SK-N-SH (cell line): ENCODE measurements around the gene PIEZO2. TPM values are rescaled to one million over a fixed set of nuclear protein-coding genes. Genes with fewer than 3 reads are reported as not detected.

Experiments used
- CTCF ChIA-PET: fragments of 300-600, 350-600 bp; formaldehyde crosslinking; extraction: SDS; loops from one replicate; lab custom pipeline; 2021; lab: Yijun Ruan, JAX
- POLR2A ChIA-PET: fragments of 350-600 bp; sonication (Branson Sonifier 250); formaldehyde crosslinking; extraction: SDS; loops from one replicate; lab custom pipeline; 2020; ENCODE audit warnings: antibody characterized with exemption, inconsistent platforms; lab: Yijun Ruan, JAX
- DNase-seq: peaks from one replicate; pipeline ENCODE4 v3.0.0; 2012
- H2AFZ ChIP-seq: fragments of 200-600 bp; sonication (generic); 2 replicates; pipeline ENCODE4 v1.8.1; 2016; ENCODE audit warnings: antibody characterized with exemption, mild to moderate bottlenecking, low read depth
- H3F3A ChIP-seq: fragments of 200-600 bp; sonication (generic); replicated peaks from 2 replicates; pipeline ENCODE3; 2016; ENCODE audit warnings: antibody characterized with exemption, mild to moderate bottlenecking; ENCODE audit not compliant: insufficient read depth
- H3K27ac ChIP-seq, 2 experiments: fragments of 200-500 bp in 1 of 2; fragments of 200-600 bp in 1 of 2; sonication (Bioruptor generic) in 1 of 2; sonication (generic), shearing (Covaris generic) in 1 of 2; 2 replicates each; pipeline versions ENCODE4 v1.5.1 to v1.6.1; 2014 to 2016; ENCODE audit warnings: low read depth in 2 of 2, inconsistent platforms in 1 of 2, low read length in 1 of 2, mild to moderate bottlenecking in 1 of 2, mixed read lengths in 1 of 2
- H3K27me3 ChIP-seq: fragments of 200-600 bp; sonication (generic), shearing (Covaris generic); 2 replicates; pipeline ENCODE4 v1.6.1; 2016; ENCODE audit warnings: mixed run types; ENCODE audit not compliant: insufficient read depth
- H3K36me3 ChIP-seq, 2 experiments: fragments of 200-500 bp in 1 of 2; fragments of 200-600 bp in 1 of 2; sonication (Bioruptor generic) in 1 of 2; sonication (generic) in 1 of 2; replicated peaks in 1 of 2; 2 replicates each; pipeline versions ENCODE3 to v1.5.1; 2014 to 2016; ENCODE audit warnings: low read length in 1 of 2, mild to moderate bottlenecking in 1 of 2; ENCODE audit not compliant: insufficient read depth in 2 of 2, control insufficient read depth in 1 of 2
- H3K4me1 ChIP-seq, 2 experiments: fragments of 200-500 bp in 1 of 2; fragments of 200-600 bp in 1 of 2; sonication (Bioruptor generic) in 1 of 2; sonication (generic), shearing (Covaris generic) in 1 of 2; 2 replicates each; pipeline versions ENCODE4 v1.5.1 to v1.6.1; 2014 to 2016; ENCODE audit warnings: low read depth in 1 of 2, low read length in 1 of 2, mixed run types in 1 of 2; ENCODE audit not compliant: insufficient read depth in 2 of 2, control insufficient read depth in 1 of 2
- H3K4me2 ChIP-seq: fragments of 200-600 bp; sonication (generic), shearing (Covaris generic); 2 replicates; pipeline ENCODE4 v1.6.1; 2017; ENCODE audit warnings: mixed run types
- H3K4me3 ChIP-seq, 2 experiments: fragments of 200-500 bp in 1 of 2; fragments of 200-600 bp in 1 of 2; sonication (Bioruptor generic) in 1 of 2; sonication (generic), shearing (Covaris generic) in 1 of 2; 2 replicates each; pipeline versions ENCODE4 v1.5.1 to v1.8.1; 2014 to 2016; ENCODE audit warnings: low read depth in 2 of 2, inconsistent platforms in 1 of 2, low read length in 1 of 2, mild to moderate bottlenecking in 1 of 2, mixed read lengths in 1 of 2, moderate library complexity in 1 of 2
- H3K79me2 ChIP-seq: fragments of 200-600 bp; sonication (generic); 2 replicates; pipeline ENCODE4 v1.8.1; 2017; ENCODE audit warnings: mild to moderate bottlenecking; ENCODE audit not compliant: insufficient read depth
- H3K9ac ChIP-seq: fragments of 200-600 bp; sonication (generic); 2 replicates; pipeline ENCODE4 v1.6.1; 2017; ENCODE audit warnings: mixed run types
- H3K9me2 ChIP-seq: fragments of 200-600 bp; sonication (generic); 2 replicates; pipeline ENCODE4 v1.6.1; 2017; ENCODE audit warnings: mixed run types
- H3K9me3 ChIP-seq: fragments of 200-600 bp; sonication (generic); 2 replicates; pipeline ENCODE4 v1.6.1; 2017; ENCODE audit warnings: mixed run types, mild to moderate bottlenecking, moderate library complexity
- H4K20me1 ChIP-seq: fragments of 200-600 bp; sonication (generic); 2 replicates; pipeline ENCODE4 v1.6.1; 2017; ENCODE audit warnings: mild to moderate bottlenecking, mixed run types; ENCODE audit not compliant: insufficient read depth
- CHD2 ChIP-seq: fragments of 150-350 bp; IDR thresholded peaks from 2 replicates; pipeline ENCODE4 v1.6.1; 2018; ENCODE audit warnings: low read length; ENCODE audit not compliant: partially characterized antibody
- EP300 ChIP-seq, 2 experiments: IDR thresholded peaks; 2 replicates each; pipeline versions ENCODE4 v1.4.0 to v1.6.1; 2012; ENCODE audit warnings: borderline replicate concordance in 1 of 2, low read depth in 1 of 2, low read length in 1 of 2
- EZH2phosphoT487 ChIP-seq: fragments of 200-600 bp; sonication (generic); IDR thresholded peaks from 2 replicates; pipeline ENCODE4 v1.6.1; 2017; ENCODE audit warnings: low read depth, mixed run types, mild to moderate bottlenecking, antibody characterized with exemption, moderate library complexity, borderline replicate concordance
- FOXM1 ChIP-seq: IDR thresholded peaks from 2 replicates; pipeline ENCODE4 v1.4.0; 2012; ENCODE audit warnings: low read depth, mild to moderate bottlenecking
- GABPA ChIP-seq: IDR thresholded peaks from 2 replicates; pipeline ENCODE4 v1.4.0; 2012; ENCODE audit warnings: low read depth, mild to moderate bottlenecking
- GATA2 ChIP-seq: sonication (generic); formaldehyde crosslinking; IDR thresholded peaks from 2 replicates; pipeline ENCODE4 v1.5.0; 2020; ENCODE audit warnings: mild to moderate bottlenecking, missing genetic modification reagents
- JUND ChIP-seq: IDR thresholded peaks from 2 replicates; pipeline ENCODE4 v1.4.0; 2012
- MEF2A ChIP-seq: IDR thresholded peaks from 2 replicates; pipeline ENCODE4 v1.4.0; 2012; ENCODE audit warnings: low read depth, borderline replicate concordance
- MXI1 ChIP-seq: IDR thresholded peaks from 2 replicates; pipeline ENCODE4 v1.6.1; 2012; ENCODE audit warnings: mild to moderate bottlenecking, low read depth, low read length, improper control_type of control experiment
- NFIC ChIP-seq: IDR thresholded peaks from 2 replicates; pipeline ENCODE4 v1.4.0; 2012; ENCODE audit warnings: borderline replicate concordance
- NRF1 ChIP-seq: IDR thresholded peaks from 2 replicates; pipeline ENCODE4 v1.6.1; 2012; ENCODE audit warnings: low read depth, mild to moderate bottlenecking, low read length
- PBX3 ChIP-seq: IDR thresholded peaks from 2 replicates; pipeline ENCODE4; 2012
- POLR2AphosphoS5 ChIP-seq: IDR thresholded peaks from 2 replicates; pipeline ENCODE4 v1.6.1; 2012; ENCODE audit warnings: low read depth, low read length
- RAD21 ChIP-seq: IDR thresholded peaks from 2 replicates; pipeline ENCODE4 v1.6.1; 2012; ENCODE audit warnings: mild to moderate bottlenecking, low read length
- RCOR1 ChIP-seq: fragments of 150-350 bp; IDR thresholded peaks from 2 replicates; pipeline ENCODE4 v1.6.1; 2017; ENCODE audit warnings: antibody characterized with exemption, low read length
- RFX5 ChIP-seq: IDR thresholded peaks from 2 replicates; pipeline ENCODE4 v1.6.1; 2012; ENCODE audit warnings: mild to moderate bottlenecking, improper control_type of control experiment, low read length
- TAF1 ChIP-seq: IDR thresholded peaks from 2 replicates; pipeline ENCODE4 v1.6.1; 2012; ENCODE audit warnings: low read depth, mild to moderate bottlenecking, low read length, moderate library complexity, borderline replicate concordance
- YY1 ChIP-seq: IDR thresholded peaks from 2 replicates; pipeline ENCODE4 v1.4.0; 2012; ENCODE audit warnings: low read depth, mild to moderate bottlenecking
- WGBS: methylation state at CpG from one replicate; pipeline ENCODE4 v1.1.6; 2017; ENCODE audit warnings: low lambda C conversion rate; 5-methylcytosine and 5-hydroxymethylcytosine counted together
- polyA plus RNA-seq, 3 experiments: library from polyadenylated mRNA; depleted of rRNA; stranded (reverse); fragments of >200 nt; gene quantifications; 2 replicates each; pipeline ENCODE4 v1.2.3, GENCODE V29; 2012
- TF ChIP-seq, protein P1 (sequence below): IDR thresholded peaks from 2 replicates; pipeline ENCODE4 v1.4.0; 2012; ENCODE audit warnings: low read depth, borderline replicate concordance
- TF ChIP-seq, protein P2 (sequence below): IDR thresholded peaks from 2 replicates; pipeline ENCODE4 v1.6.1; 2012; ENCODE audit warnings: mild to moderate bottlenecking, low read depth, low read length, moderate library complexity
- TF ChIP-seq, protein P3 (sequence below): fragments of 150-350 bp; IDR thresholded peaks from 2 replicates; pipeline ENCODE4 v1.6.1; 2016; ENCODE audit warnings: mild to moderate bottlenecking, low read depth, low read length

PIEZO2 gene
- polyA plus RNA-seq, 1 of the 3 experiments (the other 2 are of a cell fraction), result not detected

DNA sequence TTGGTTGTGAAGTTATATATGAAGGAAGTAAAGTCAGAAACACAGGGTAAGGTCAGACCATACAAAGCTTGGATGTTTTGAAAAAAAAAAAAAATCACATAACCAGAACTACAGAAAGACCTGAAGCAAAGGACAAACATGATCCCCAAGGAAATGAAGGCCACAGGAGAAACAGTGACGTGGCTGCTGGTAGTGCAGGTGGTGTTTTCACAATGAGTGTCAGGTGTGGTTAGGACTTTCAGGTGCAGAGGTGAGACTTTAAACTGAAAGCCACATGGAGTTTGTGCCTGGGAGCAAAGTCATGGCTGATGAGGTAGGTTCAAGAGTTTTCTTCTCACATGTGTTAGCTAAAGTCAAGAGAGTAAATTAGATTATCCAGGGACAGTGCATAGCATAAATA is 270.7 kb downstream of the PIEZO2 start:
- no peak overlapping the region for H3K9ac ChIP-seq
- POLR2A ChIA-PET, result no interaction called here
- no peaks in the 10 kb centered on the region for H4K20me1 ChIP-seq
- no peaks in the 10 kb centered on the region; the same call in 1 of the 2 replicates for H3K27me3 ChIP-seq
- no peak for TF ChIP-seq YY1
- TF ChIP-seq TAF1, result no peak
- no peak for TF ChIP-seq JUND
- no peak for TF ChIP-seq MXI1
- TF ChIP-seq NFIC, result no peak
- no peak for TF ChIP-seq RAD21
- TF ChIP-seq, protein P1, sequence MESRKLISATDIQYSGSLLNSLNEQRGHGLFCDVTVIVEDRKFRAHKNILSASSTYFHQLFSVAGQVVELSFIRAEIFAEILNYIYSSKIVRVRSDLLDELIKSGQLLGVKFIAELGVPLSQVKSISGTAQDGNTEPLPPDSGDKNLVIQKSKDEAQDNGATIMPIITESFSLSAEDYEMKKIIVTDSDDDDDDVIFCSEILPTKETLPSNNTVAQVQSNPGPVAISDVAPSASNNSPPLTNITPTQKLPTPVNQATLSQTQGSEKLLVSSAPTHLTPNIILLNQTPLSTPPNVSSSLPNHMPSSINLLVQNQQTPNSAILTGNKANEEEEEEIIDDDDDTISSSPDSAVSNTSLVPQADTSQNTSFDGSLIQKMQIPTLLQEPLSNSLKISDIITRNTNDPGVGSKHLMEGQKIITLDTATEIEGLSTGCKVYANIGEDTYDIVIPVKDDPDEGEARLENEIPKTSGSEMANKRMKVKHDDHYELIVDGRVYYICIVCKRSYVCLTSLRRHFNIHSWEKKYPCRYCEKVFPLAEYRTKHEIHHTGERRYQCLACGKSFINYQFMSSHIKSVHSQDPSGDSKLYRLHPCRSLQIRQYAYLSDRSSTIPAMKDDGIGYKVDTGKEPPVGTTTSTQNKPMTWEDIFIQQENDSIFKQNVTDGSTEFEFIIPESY, result no peak
- TF ChIP-seq MEF2A, result no peak
- TF ChIP-seq EZH2phosphoT487, result no peak
- CTCF ChIA-PET, result no interaction called here
- no peak overlapping the region for H3K4me3 ChIP-seq
- H3K4me2 ChIP-seq, result no peak overlapping the region
- H3K36me3 ChIP-seq, result no peaks in the 10 kb centered on the region
- 4% methylated on average over 1 of the region's 1 CpG for WGBS
- no peak overlapping the region for H3K27ac ChIP-seq
- H3K79me2 ChIP-seq, result no peaks in the 10 kb centered on the region
- no peak overlapping the region for H2AFZ ChIP-seq
- no peaks in the 10 kb centered on the region for H3K9me3 ChIP-seq
- no peak for DNase-seq
- H3F3A ChIP-seq, result no peaks in the 10 kb centered on the region
- no peaks in the 10 kb centered on the region for H3K4me1 ChIP-seq
- H3K9me2 ChIP-seq, result no peaks in the 10 kb centered on the region

- Histone ChIP-seq H3K9ac (no peak overlapping the region), H3K4me2 (no peak overlapping the region), H3K9me3 (no peaks in the 10 kb centered on the region), H3K4me1 (no peaks in the 10 kb centered on the region), H3K79me2 (no peaks in the 10 kb centered on the region), H2AFZ (no peak overlapping the region), H3K27ac (no peak overlapping the region), H3K4me3 (no peak overlapping the region), H3F3A (no peaks in the 10 kb centered on the region), H3K27me3 (no peaks in the 10 kb centered on the region; the same call in 1 of the 2 replicates), H4K20me1 (no peaks in the 10 kb centered on the region), H3K9me2 (no peaks in the 10 kb centered on the region), H3K36me3 (no peaks in the 10 kb centered on the region)
- WGBS, result 0% methylated on average over 3 of the region's 3 CpGs
- ChIA-PET CTCF (no interaction called here), POLR2A (no interaction called here)
- TF ChIP-seq NRF1, result no peak
- no peak for TF ChIP-seq POLR2AphosphoS5
- no peak for TF ChIP-seq YY1
- no peak for TF ChIP-seq FOXM1
- TF ChIP-seq MEF2A, result no peak
- TF ChIP-seq NFIC, result no peak
- TF ChIP-seq CHD2, result no peak
- TF ChIP-seq GABPA, result no peak
- no peak for TF ChIP-seq RCOR1
- TF ChIP-seq, protein P2, sequence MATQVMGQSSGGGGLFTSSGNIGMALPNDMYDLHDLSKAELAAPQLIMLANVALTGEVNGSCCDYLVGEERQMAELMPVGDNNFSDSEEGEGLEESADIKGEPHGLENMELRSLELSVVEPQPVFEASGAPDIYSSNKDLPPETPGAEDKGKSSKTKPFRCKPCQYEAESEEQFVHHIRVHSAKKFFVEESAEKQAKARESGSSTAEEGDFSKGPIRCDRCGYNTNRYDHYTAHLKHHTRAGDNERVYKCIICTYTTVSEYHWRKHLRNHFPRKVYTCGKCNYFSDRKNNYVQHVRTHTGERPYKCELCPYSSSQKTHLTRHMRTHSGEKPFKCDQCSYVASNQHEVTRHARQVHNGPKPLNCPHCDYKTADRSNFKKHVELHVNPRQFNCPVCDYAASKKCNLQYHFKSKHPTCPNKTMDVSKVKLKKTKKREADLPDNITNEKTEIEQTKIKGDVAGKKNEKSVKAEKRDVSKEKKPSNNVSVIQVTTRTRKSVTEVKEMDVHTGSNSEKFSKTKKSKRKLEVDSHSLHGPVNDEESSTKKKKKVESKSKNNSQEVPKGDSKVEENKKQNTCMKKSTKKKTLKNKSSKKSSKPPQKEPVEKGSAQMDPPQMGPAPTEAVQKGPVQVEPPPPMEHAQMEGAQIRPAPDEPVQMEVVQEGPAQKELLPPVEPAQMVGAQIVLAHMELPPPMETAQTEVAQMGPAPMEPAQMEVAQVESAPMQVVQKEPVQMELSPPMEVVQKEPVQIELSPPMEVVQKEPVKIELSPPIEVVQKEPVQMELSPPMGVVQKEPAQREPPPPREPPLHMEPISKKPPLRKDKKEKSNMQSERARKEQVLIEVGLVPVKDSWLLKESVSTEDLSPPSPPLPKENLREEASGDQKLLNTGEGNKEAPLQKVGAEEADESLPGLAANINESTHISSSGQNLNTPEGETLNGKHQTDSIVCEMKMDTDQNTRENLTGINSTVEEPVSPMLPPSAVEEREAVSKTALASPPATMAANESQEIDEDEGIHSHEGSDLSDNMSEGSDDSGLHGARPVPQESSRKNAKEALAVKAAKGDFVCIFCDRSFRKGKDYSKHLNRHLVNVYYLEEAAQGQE, result no peak
- no peak for TF ChIP-seq RFX5
- no peak for TF ChIP-seq GATA2 (CRISPR knock-in tag)
- TF ChIP-seq, protein P3, sequence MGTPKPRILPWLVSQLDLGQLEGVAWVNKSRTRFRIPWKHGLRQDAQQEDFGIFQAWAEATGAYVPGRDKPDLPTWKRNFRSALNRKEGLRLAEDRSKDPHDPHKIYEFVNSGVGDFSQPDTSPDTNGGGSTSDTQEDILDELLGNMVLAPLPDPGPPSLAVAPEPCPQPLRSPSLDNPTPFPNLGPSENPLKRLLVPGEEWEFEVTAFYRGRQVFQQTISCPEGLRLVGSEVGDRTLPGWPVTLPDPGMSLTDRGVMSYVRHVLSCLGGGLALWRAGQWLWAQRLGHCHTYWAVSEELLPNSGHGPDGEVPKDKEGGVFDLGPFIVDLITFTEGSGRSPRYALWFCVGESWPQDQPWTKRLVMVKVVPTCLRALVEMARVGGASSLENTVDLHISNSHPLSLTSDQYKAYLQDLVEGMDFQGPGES, result no peak
- no peak for TF ChIP-seq PBX3
- TF ChIP-seq EP300 (IDR thresholded peaks at IDR 0.05; ENCODE audit: borderline replicate concordance in 1 of 2, low read depth in 1 of 2, low read length in 1 of 2), result no peak
- no peak for DNase-seq
Observed at GRCh38 chr18:10877987-10878386, 271.4 kb downstream of the PIEZO2 start.
